Hematopoietic multipotent progenitor cell treated with erythropoietin and hydrocortisone succinate and interleukin-3 and kit ligand, for 6 days (in vitro differentiated cells): ENCODE data around the gene ADARB1.
A peak's percentile ranks its signal among the peaks of the same experiment; 100 is the strongest.

Experiments used
- DNase-seq: peaks from one replicate; pipeline ENCODE4 v3.0.0-alpha.2; 2015

The ADARB1 gene

DNA sequence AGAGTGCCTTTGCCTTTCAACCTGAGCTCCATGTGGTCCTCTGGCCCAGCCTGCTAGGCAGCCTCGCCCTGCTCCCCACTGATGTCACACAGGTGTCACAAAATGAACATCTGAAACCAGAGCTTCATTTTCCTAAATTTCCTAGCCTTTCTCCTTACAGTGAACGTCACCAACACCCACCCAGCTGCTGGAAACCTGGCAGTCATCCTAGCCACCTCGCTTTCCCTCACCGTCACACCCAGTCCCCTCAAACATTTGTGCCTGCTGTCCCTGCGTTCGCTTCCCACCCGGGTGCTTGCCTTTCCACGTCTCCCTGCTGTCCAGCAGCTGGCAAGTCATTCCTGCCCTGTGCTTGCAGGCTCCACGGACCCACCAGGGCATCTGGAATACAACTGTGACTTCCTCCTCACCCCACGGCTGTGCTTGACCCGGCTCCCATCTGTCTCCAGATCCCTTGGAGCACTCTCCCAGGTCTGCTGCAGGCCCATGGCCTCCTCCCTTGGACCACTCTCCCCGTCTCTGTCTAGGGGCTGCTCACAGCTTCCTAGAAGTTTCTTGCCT is 23.5 kb downstream of the ADARB1 start:
- no peak for DNase-seq

DNA sequence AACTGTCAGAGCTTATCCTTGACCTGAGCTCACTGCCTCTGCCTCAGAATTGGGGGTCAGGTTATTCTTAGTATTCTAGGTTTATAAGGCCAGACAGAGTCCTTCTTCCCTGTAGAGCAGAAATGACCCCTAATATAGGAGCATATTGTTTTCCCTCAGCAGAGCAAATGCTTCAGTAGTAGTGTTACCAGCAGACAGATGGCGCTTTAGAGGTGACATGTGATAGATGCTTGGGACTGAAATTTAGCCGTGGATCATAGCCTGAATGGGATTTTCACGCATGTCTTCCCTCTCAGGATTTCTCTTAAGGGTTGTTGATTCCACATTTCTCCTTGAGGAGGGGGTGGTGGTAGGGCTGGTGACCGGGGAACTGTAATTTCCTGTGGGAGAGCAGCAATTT is 24.5 kb downstream of the ADARB1 start:
- DNase-seq: peak; percentile 75

- no peak for DNase-seq
Observed at GRCh38 chr21:45099571-45099970, 25.2 kb downstream of the ADARB1 start.

- no peak for DNase-seq
Observed at GRCh38 chr21:45100866-45101265, 26.5 kb downstream of the ADARB1 start.

- DNase-seq: peak; percentile 68
Observed at GRCh38 chr21:45102391-45102932, 28.1 kb downstream of the ADARB1 start.

DNA sequence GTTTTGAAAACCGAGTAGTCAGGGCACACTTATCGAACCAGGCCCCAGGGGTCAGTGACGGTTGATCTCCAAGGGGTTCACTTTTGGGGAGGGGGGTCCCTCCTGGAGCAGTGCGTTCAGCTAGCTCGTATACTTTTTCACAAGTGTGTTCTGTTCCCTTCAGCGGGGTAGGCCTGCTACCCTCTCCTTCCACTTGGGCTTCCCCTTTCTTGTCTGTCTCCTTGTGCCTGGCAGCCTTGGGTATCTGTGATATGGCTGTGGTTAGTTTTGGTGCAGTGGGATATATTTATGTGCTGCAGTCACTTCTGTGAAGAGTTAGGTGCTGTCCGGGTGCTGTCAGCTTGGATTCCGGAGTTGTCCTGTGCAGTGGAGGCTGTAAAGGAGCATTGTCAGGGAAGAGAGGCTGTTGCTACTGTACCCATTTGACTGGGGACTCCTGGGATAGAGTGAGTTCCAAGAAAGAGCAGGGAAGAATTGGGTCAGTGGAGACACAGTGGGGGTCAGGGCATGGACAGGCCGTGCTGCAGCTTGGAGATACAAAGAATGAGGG is 29.7 kb downstream of the ADARB1 start:
- DNase-seq: peak; percentile 70

DNA sequence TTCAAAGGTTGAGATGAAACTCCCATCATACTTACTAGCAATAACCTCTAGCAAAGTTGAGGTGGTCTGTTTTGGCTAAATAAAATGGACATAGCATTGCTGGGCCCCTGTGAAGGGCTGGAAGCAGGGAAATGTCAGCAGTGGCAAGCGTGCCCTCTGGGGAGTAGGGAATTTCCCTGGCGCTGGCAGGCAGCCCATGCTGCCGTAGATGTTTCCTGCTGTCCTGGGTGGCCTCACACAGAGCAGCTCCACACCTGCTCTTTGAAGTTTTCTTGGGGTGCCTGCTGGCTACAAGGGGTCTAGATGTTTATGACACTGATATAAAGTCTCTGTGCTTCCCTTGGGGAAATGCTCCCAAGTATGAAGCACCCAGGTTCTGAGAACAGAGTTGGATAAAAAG is 30.2 kb downstream of the ADARB1 start:
- no peak for DNase-seq

GRCh38 chr21:45105906-45106485 is 31.6 kb downstream of the ADARB1 start:
- no peak for DNase-seq

- DNase-seq: no peak
Observed at GRCh38 chr21:45108034-45108790, 33.8 kb downstream of the ADARB1 start.

DNA sequence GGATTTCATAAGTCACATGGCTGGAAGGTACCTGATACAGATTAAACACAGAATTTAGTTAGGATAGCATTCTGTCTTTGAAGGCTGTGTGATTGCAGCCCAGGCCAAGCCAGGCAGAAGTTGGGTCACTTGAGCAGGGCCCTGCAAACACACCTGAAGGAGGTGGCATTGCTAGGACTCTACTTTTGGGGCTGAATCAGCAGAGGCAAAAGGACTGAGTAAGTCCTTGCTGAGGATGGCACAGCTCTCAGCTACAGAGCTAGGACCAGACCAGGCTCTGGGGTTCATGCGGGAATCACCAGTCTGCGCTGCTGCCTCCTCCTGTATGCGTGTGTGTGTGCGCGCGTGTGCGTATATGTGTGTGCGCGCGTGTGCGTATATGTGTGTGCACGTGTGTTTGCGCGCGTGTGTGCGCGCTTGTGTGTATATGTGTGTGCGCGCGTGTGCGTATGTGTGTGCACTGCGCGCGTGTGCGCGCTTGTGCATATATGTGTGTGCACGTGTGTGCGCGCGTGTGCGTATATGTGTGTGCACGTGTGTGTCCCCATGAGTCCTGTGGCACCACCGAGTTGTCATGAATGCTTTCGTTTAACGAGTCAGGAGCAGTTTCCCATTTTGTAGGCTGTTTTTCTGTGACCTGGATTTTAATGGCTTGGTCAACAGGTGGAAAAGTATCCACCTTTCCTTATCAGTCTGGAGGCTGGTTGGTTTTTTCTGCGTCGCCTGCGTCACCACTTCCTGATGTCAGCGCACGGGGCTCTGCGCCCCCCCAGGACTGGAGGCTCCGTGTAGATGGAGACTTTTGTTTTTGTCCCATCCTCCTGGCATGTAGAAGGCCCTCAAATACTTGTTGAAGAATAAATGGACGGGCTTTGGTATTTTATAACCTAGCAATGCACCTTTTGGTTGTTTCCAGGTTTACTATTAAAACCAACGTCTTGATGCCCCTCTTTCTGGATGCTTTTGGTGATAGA is 34.7 kb downstream of the ADARB1 start:
- no peak for DNase-seq

GRCh38 chr21:45109831-45110492 is 35.6 kb downstream of the ADARB1 start:
- DNase-seq: peak; percentile 64

- no peak for DNase-seq
Observed at GRCh38 chr21:45110873-45111624, 36.7 kb downstream of the ADARB1 start.

DNA sequence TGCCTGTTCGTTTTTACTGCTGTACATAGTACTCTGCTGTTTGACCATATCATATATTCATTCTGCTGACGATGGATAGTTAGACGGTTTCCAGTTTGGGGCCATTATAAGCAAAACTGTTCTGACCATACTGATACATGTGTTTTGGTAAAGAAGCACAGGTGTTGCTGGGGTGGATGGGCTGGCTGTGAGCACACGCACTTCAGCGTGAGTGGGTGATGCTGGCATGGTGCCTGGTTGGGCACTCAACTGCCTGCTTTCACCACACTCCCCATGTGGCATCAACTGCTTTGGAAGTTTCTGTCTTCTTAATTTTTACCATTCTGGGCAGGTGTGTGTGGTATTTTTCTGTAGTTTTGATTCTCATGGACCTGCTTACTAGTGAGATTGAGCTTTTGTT is 37.3 kb downstream of the ADARB1 start:
- DNase-seq: no peak

- no peak for DNase-seq
Observed at GRCh38 chr21:45112371-45112770, 38.0 kb downstream of the ADARB1 start.

GRCh38 chr21:45113543-45113942 is 39.2 kb downstream of the ADARB1 start:
- no peak for DNase-seq

DNA sequence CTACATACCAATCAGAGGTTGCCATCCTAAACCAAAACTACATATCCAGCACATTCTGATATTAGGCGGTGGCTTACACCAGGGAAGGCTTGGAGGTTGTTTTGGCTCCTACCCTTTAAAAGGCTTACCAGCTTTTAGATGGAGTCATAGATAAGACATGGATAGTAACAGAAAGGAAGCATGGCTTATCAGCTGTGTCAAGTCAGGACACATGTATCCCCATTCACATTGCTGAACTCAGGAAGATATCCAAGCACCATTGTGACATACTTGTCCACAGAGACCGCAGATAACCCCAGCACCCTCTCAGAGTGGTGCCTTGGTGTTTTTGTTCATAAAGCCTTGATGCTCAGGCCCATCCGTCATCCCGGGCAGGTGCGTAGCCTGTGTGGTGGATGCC is 39.7 kb downstream of the ADARB1 start:
- DNase-seq: peak; percentile 71

DNA sequence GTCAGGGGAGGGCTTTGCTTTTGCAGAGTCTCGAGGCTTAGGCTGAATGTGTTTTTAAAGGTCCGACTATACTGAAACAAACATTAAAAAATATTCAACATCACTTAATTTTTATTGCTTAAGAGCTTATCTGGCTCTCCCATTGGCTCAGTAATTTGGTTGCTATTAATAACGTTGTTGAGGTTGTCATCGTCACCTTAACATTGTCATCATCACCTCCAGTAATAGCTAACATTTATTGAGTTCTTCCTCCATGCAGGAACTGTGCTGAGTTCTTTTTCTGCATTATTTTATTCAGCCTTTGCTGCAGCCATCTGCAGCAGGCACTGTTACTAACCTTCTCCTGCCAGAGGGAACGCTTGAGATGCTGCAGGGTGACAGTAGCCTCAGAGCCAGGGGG is 40.1 kb downstream of the ADARB1 start:
- DNase-seq: no peak

- no peak for DNase-seq
Observed at GRCh38 chr21:45115141-45115540, 40.8 kb downstream of the ADARB1 start.

DNA sequence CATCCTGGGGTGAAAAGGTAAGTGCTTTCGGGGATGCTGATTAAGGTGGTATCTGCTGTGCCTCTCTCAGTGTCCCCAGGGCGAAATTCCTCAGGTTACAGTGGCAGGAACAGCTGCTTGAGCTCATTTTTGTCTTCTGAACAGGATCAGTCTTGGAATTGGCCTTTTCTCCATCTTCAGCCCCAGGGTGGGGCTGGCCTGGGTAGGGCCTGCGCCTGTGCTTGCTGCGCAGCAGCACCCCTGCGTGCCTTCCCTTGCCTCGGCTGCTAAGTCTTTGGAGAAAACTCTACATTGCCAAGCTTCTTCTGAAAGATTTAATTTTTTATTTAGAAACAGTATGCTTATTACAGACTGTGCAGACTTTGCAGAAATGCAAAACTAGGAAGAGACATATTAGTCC is 41.7 kb downstream of the ADARB1 start:
- no peak for DNase-seq

- DNase-seq: no peak
Observed at GRCh38 chr21:45117314-45117713, 42.9 kb downstream of the ADARB1 start.

- no peak for DNase-seq
Observed at GRCh38 chr21:45118099-45118498, 43.7 kb downstream of the ADARB1 start.
